Cortex of kidney (tissue), 1 donor: ENCODE data around the gene AGTRAP.

ENCODE experiments used
- DNase-seq: peaks from one replicate; lab custom pipeline; 2025; lab: John Stamatoyannopoulos, UW

AGTRAP gene

GRCh38 chr1:11764115-11764514 is 28.2 kb downstream of the AGTRAP start:
- DNase-seq: no peak

- no peak for DNase-seq
These were observed 28.6 kb downstream of the AGTRAP start for GRCh38 chr1:11764519-11764918.

- DNase-seq: no peak
These were observed 29.9 kb downstream of the AGTRAP start for GRCh38 chr1:11765661-11766428.

GRCh38 chr1:11766429-11766776 is 30.5 kb downstream of the AGTRAP start:
- DNase-seq: no peak

- no peak for DNase-seq
These were observed 32.2 kb downstream of the AGTRAP start for GRCh38 chr1:11767922-11768704.

- no peak for DNase-seq
These were observed 32.9 kb downstream of the AGTRAP start for GRCh38 chr1:11768821-11769220.

GRCh38 chr1:11769274-11769673 is 33.3 kb downstream of the AGTRAP start:
- no peak for DNase-seq

GRCh38 chr1:11770011-11770410 is 34.1 kb downstream of the AGTRAP start:
- no peak for DNase-seq

GRCh38 chr1:11771481-11772043 is 35.6 kb downstream of the AGTRAP start:
- DNase-seq: no peak

GRCh38 chr1:11772458-11772857 is 36.5 kb downstream of the AGTRAP start:
- no peak for DNase-seq

GRCh38 chr1:11774753-11775152 is 38.8 kb downstream of the AGTRAP start:
- DNase-seq: no peak

GRCh38 chr1:11777658-11778322 is 41.9 kb downstream of the AGTRAP start:
- no peak for DNase-seq

GRCh38 chr1:11778336-11778735 is 42.4 kb downstream of the AGTRAP start:
- DNase-seq: no peak

- no peak for DNase-seq
These were observed 43.1 kb downstream of the AGTRAP start for GRCh38 chr1:11778844-11779623.

- no peak for DNase-seq
These were observed 43.9 kb downstream of the AGTRAP start for GRCh38 chr1:11779715-11780379.

GRCh38 chr1:11780380-11781147 is 44.6 kb downstream of the AGTRAP start:
- no peak for DNase-seq

- no peak for DNase-seq
These were observed 45.4 kb downstream of the AGTRAP start for GRCh38 chr1:11781297-11781696.

GRCh38 chr1:11782127-11782708 is 46.3 kb downstream of the AGTRAP start:
- no peak for DNase-seq

GRCh38 chr1:11783556-11783955 is 47.6 kb downstream of the AGTRAP start:
- no peak for DNase-seq
